ENCODE data around the gene PDZD4.
A peak's percentile ranks its signal among the peaks of the same experiment; 100 is the strongest.

Gene PDZD4, protein sequence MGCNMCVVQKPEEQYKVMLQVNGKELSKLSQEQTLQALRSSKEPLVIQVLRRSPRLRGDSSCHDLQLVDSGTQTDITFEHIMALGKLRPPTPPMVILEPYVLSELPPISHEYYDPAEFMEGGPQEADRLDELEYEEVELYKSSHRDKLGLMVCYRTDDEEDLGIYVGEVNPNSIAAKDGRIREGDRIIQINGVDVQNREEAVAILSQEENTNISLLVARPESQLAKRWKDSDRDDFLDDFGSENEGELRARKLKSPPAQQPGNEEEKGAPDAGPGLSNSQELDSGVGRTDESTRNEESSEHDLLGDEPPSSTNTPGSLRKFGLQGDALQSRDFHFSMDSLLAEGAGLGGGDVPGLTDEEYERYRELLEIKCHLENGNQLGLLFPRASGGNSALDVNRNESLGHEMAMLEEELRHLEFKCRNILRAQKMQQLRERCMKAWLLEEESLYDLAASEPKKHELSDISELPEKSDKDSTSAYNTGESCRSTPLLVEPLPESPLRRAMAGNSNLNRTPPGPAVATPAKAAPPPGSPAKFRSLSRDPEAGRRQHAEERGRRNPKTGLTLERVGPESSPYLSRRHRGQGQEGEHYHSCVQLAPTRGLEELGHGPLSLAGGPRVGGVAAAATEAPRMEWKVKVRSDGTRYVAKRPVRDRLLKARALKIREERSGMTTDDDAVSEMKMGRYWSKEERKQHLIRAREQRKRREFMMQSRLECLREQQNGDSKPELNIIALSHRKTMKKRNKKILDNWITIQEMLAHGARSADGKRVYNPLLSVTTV

GRCh38 chrX:153829799-153830639 lies at the start of gene PDZD4:
TSS of gene PDZD4 (minus strand) at chrX:153830544. CDS start at chrX:153830298, 246 bp downstream.
- no peak for DNase-seq (ENCODE audit: extremely low spot score, insufficient read length, low read depth)
- FAIRE-seq: no peak

- no peak for FAIRE-seq
- no peak for DNase-seq (ENCODE audit: extremely low spot score, insufficient read length, low read depth)
Measured at GRCh38 chrX:153879741-153880439, 49.5 kb upstream of the PDZD4 start.

- DNase-seq (ENCODE audit: extremely low spot score, insufficient read length, low read depth): no peak
- no peak for FAIRE-seq
Measured at GRCh38 chrX:153878969-153879653, 48.8 kb upstream of the PDZD4 start.

- DNase-seq (ENCODE audit: extremely low spot score, insufficient read length, low read depth) (no peak), FAIRE-seq (no peak)
Measured at GRCh38 chrX:153878345-153878744, 48.0 kb upstream of the PDZD4 start.

DNA sequence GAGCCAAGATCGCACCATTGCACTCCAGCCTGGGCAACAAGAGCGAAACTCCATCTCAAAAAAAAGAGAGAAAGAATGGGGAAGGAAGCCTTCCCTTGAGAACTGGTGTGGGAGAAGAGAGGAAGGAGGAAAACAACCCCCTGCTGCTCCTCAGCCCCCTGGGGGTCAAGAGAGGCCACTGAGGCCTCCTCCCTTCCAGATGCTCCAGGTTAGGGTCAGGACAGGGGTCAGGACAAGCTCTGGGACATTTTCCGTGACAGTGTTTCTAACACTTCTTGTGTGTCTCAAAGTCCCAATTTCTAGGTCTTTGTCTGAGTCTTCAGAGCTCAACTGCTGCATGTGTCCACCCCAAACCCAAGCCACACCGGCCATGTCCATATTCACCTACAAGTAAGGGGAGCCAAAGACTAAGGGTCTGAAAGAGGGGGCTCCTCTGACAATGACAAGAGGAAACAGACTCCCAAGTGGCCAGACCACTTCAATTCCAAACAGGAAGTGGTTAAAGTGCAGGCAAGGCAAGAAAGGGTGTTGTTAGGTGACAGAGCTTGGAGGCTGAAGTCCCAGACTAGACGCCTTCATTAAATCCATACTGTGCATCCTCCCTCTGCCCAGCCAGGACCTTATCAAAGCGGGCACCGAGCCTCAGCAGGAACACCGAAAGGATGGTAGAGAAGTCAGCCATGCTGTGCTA lies 47.4 kb upstream of the PDZD4 start:
- DNase-seq (ENCODE audit: extremely low spot score, insufficient read length, low read depth): no peak
- FAIRE-seq: no peak

- DNase-seq (ENCODE audit: extremely low spot score, insufficient read length, low read depth) (no peak), FAIRE-seq (no peak)
Measured at GRCh38 chrX:153876112-153876491, 45.8 kb upstream of the PDZD4 start.

DNA sequence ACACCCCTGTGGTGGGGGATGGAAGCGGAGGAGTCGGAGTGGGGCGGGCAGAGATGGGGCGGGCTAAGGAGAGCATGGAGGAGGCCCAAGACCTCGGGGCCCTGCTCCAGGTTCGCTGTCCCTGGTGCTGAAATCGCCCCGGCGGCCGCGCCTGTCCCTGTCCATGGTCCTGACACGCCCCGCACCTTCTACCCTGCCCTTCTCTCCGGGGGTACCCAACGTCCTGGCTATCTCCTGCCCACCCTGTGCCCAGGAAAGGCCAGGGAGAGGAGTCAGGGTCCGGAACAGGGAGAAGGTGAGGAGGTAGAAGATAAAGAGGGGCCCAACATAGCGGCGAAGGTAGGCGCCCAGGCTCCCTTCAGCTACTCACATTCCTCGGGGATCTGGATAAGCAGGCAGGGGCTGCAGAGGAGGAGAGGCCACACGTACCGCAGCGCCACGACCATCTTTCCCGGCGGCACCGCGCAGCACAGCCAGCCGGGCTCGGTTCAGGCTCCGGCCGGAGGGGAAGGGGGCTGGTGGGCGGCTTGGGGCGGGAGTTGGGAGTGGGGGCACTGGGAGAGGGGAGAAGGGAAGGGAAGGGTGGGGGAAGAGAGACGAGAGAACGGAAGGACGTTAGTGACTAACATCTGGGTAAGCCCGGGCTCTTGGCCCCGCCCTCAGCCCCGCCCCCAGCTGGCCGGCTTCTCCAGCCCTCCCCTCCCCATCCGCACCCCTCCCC lies 45.2 kb upstream of the PDZD4 start:
- FAIRE-seq (peak; percentile 41), DNase-seq (ENCODE audit: extremely low spot score, insufficient read length, low read depth) (peak; percentile 22)

GRCh38 chrX:153874366-153875125 lies 44.2 kb upstream of the PDZD4 start:
- no peak for DNase-seq (ENCODE audit: extremely low spot score, insufficient read length, low read depth)
- FAIRE-seq: no peak

- FAIRE-seq: no peak
- no peak for DNase-seq (ENCODE audit: extremely low spot score, insufficient read length, low read depth)
Measured at GRCh38 chrX:153874085-153874365, 43.7 kb upstream of the PDZD4 start.

DNA sequence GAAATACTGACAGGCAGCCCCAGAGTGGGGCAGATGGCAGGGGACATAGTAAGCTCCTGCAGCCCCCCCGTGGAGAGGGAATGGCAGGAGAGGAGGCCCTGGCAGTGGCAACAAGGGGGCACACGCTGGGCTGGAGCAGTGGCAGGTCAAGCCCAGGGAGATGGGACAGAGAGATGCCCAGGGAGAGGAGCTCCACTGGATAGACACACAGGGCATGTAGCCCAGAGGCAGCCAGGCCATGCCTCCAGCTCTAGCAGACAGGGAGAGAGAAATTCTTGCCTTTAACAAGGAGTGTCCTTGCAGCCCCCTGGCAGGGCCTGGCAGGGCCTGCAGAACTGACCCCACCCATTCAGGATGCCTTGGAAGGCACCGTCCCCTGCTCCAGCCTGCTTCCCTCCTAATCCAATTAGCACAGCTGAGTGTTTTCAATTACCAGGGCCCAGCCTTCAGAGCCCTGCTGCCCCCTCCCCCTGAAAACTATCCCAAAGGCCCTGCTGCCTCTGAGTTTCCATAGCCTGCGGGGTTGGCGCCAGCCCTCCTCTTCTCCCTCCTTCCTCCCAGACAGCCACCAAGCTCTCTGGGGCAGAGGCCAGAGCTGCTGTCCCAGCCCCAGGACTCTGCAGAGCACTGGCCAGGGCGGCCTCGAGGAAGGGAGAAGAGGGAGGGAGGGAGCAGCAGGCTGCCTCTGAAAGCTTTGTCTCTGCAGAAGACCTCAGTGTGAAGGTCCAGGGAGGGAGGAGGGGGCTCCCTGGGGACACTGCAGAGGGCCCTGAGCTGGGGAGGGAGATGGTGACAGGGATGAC lies 43.1 kb upstream of the PDZD4 start:
- DNase-seq (ENCODE audit: extremely low spot score, insufficient read length, low read depth) (no peak), FAIRE-seq (no peak)

DNA sequence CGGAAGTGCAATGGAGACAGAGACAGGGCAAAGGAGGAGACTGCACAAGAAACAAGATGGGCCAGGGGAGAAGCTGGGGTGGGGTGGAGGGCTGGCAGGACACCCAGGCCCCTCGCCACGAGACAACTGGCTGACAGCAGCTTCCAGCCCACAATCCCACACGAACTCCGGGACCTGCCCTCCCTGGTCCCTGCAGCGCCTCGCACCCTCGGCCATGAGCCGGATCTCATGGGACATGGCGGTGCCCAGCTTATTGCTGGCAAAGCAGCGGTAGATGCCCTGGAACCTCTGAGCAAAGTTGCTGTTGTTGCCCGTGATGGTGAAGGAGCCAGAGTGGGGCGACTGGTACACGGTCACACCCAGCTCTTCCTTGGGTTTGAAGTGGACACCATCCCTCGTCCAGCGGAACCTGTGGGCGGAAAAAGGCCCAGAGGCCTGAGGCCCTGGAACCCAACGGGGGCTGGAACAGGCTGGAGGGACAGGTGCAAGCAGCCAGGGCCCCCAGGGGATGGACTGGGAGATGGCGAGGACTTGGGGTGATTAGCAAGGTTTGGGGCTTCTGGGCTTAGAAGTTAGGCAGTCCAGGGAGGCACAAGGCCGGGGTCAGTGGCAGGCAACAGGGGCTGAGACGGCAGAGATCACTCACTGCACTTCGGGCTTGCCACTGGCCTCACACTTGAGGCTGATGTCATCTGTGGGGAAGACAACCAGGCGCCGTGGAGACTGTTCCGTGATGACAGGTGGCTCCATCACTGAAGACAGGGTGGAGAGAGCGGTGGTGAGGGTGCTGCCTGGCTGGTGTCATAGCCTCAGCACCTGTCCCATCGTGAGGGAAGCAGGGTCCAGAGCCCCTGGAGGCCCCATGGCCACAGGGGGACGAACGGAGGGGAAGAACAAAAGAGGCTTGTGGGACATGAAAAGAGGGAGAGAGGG lies 41.9 kb upstream of the PDZD4 start:
- DNase-seq (ENCODE audit: extremely low spot score, insufficient read length, low read depth): no peak
- FAIRE-seq: no peak

DNA sequence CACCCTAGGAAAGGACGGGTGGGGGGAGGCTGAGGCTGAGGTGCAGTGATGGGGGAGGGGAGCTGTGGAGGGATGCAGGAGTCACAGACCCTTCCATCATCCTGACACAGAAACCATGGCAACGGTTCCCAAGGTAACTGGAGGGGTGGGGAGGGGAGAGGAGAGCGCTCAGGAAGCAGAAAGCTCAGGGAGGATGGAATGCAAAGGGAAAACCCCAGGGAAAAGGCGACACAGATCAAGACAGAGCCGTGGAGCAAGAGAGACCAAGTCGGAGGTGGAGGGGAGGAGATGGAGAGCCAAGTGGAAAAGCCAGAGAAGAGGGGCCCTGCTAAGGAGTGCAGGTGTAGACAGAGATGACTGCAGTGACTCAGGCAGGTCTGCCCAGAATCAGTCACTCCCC lies 41.1 kb upstream of the PDZD4 start:
- FAIRE-seq (no peak), DNase-seq (ENCODE audit: extremely low spot score, insufficient read length, low read depth) (no peak)

- DNase-seq (ENCODE audit: extremely low spot score, insufficient read length, low read depth) (no peak), FAIRE-seq (no peak)
Measured at GRCh38 chrX:153870791-153871360, 40.5 kb upstream of the PDZD4 start.

GRCh38 chrX:153870288-153870690 lies 39.9 kb upstream of the PDZD4 start:
- no peak for FAIRE-seq
- no peak for DNase-seq (ENCODE audit: extremely low spot score, insufficient read length, low read depth)

- DNase-seq (ENCODE audit: extremely low spot score, insufficient read length, low read depth) (no peak), FAIRE-seq (no peak)
Measured at GRCh38 chrX:153869473-153870287, 39.3 kb upstream of the PDZD4 start.
